GM12873 (cell line): ENCODE results near the gene EMID1.

Experiments
- CTCF ChIP-seq: IDR thresholded peaks from 2 replicates; pipeline ENCODE4 v1.5.1; 2012; ENCODE audit warnings: low read depth, mild to moderate bottlenecking, moderate library complexity, low read length, control low read depth; ENCODE audit not compliant: insufficient read depth; ENCODE audit errors: missing control alignments

The EMID1 gene

GRCh38 chr22:29166180-29166579, 39.5 kb upstream of the EMID1 start:
- TF ChIP-seq CTCF = no peak

- TF ChIP-seq CTCF = no peak
Observed at GRCh38 chr22:29167032-29167911, 38.4 kb upstream of the EMID1 start.

- TF ChIP-seq CTCF = no peak
Observed at GRCh38 chr22:29171721-29172120, 34.0 kb upstream of the EMID1 start.

GRCh38 chr22:29172216-29172615, 33.5 kb upstream of the EMID1 start:
- TF ChIP-seq CTCF = no peak

GRCh38 chr22:29175312-29175835, 30.3 kb upstream of the EMID1 start:
- no peak for TF ChIP-seq CTCF

- TF ChIP-seq CTCF = no peak
Observed at GRCh38 chr22:29183971-29184848, 21.5 kb upstream of the EMID1 start.

GRCh38 chr22:29184849-29185490, 20.7 kb upstream of the EMID1 start:
- TF ChIP-seq CTCF = no peak
